HG03457 (cell line): ENCODE data around the gene UBQLN4.
"Not testable (repeated sequence)": the region's sequence is repeated elsewhere in the genome, so short reads cannot be mapped to it uniquely, and the experiment has no call there.

Source experiments
- ATAC-seq: cut with Tn5 transposase; IDR thresholded peaks from one replicate; pipeline ENCODE4 v1.9.1; 2021; ENCODE audit warnings: moderate number of reproducible peaks; ENCODE audit not compliant: unreplicated experiment

UBQLN4 gene

GRCh38 chr1:156062189-156062588 is 8.6 kb upstream of the UBQLN4 start:
- no peak for ATAC-seq

- no peak for ATAC-seq
Measured at GRCh38 chr1:156060937-156061636, 7.5 kb upstream of the UBQLN4 start, which contains the start of gene RAB25. TSS of gene RAB25 (plus strand) at chr1:156061160. CDS start at chr1:156061401, 241 bp downstream.

DNA sequence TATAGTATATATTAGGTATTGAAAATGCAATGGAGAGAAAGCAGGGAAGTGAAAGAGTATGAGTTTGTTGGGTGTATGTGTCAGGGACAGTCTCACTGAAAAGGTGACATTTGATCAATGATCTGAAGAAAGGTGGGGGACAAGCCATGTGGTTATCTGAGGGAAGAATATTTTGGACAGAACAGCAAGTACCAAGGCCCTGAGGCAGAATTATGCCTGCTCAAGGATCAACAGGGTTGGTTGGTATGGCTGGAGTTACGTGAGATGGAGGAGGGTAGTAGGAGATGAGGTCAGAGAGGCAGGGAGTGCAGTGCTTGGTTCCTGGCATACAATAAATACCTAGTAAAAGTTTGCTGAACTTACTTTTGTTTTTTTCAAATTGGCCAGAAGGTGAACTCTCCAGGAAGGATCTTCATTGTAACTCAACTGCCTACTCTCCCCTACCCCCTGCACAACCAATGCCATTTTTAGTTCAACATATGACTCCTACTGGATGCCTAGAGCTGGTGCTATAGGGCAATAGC is 2.8 kb upstream of the UBQLN4 start:
- ATAC-seq: no peak

- ATAC-seq: no peak
Measured at GRCh38 chr1:156055281-156056048, 1.9 kb upstream of the UBQLN4 start.

- peak; percentile 63 for ATAC-seq
Measured at GRCh38 chr1:156054500-156055280, 1.1 kb upstream of the UBQLN4 start, which contains the start of gene LAMTOR2. TSS of gene LAMTOR2 (plus strand) at chr1:156054782. CDS start at chr1:156054890, 108 bp downstream.

DNA sequence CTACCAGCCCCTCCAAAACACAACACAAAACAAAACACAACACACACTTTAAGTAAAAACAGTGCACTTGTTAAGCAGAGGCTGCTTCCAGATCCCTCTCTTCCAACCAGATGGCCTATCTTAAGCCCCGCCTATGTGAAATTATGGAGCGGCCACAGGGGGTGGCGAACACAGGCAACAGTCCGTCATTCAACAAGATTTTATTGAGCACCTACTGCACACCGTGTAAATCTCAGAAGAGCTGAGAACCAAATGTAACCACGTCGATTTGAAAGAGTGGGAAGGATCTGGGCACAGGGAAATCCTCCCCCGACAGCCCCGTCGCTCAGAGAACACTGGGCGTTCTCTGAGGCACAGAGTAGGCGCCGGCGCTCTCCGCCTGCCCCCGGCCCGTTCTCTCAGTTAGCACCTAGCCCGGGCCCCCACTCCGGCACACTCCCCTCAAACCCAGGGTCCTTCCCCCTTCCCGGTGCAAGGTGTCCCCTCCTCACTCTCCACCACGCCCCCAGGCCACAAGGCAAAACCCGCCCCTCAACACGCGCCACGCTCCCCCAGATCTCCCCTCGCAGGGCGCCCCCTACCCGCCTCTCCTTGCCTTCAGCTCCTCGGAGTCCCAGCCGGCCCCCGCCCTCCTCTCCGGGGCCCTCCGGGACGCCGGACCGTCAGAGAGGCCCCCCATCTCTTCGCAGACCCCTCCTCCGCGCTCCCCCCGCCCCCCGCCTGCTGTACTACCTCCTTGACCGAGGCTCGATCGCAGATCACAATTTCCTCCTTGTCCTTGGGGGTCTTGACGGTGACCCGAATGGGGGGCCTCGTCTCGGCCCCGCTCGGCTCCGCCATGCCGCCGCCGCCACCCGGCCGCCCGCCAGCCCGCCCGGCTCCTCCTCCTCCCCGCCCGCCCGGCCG is 483 bp downstream of the UBQLN4 start:
- ATAC-seq: no peak

DNA sequence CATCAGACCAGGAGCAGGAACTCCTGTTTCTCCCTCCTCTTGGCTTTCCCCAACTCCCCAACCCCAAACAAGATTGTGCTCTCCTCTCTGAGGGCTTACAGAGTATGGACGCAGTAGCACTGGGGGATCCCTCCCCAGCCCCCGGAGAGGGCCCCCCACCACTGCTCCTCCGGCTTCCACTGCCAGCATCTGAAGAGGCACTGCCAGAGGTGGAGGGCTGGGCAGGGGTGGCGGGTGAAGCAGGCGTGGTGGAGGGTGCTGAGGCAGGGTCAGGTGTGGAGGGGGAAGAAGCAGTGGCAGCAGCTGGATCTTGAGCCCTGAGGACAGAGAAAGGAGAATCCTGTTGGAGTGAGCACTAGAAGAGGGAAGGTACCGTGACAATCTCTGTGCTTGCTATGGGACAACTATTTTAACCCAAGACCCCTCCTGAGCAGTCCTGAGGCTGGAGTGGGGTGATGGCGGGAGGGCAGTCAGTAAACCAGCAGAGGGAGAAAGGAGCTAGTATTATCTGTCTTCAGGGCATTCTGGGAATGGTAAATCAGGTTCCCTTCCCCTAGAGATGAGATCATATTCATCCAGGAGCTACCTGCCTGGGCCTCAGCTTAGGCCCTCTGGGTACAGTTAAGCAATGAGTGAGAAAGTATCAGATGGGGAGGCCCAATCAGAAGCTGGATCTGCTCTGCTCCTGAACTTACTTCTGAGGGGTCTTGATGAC is 2.4 kb downstream of the UBQLN4 start:
- no peak for ATAC-seq

DNA sequence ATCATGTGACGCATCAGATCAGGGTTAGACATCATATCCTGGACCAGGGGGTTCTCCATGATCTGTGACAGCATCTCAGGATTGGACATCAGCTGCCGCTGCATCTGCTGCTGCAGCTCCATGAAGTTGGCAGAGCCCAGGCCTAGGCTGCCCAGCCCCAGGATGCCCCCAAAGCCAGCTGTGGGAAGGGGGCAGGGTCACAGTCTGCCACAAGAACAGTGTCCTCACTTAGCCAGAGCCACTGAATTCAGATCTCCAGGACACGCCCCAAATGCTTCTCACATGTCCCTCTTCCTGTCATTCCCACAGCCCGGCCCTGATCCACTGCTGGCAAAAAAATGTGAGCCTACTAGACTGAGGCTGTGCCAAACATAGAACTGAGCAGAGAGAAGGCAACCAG is 3.2 kb downstream of the UBQLN4 start:
- ATAC-seq: no peak

- ATAC-seq: no peak
Measured at GRCh38 chr1:156048663-156049258, 4.8 kb downstream of the UBQLN4 start.

DNA sequence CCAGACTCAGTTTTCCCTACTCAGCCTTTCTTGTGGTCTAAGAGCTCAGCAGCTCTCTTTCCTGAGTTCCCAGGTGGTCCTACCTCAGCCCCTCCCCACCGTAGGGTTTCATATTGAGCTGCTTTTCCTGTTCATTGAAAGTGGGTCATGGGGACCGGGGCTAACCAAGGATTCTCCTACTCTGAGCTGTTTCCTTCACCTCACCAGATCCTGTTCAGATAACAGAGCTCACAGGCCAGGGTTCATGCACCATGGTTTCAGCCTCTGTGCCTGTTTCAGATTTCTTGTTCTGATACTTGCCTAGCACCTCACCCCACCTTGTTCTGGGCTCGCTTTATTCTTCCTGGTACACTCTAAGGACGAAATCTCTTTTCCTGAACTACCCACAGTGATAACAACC is 8.5 kb downstream of the UBQLN4 start:
- no peak for ATAC-seq

GRCh38 chr1:156042828-156043227 is 10.8 kb downstream of the UBQLN4 start:
- no peak for ATAC-seq

DNA sequence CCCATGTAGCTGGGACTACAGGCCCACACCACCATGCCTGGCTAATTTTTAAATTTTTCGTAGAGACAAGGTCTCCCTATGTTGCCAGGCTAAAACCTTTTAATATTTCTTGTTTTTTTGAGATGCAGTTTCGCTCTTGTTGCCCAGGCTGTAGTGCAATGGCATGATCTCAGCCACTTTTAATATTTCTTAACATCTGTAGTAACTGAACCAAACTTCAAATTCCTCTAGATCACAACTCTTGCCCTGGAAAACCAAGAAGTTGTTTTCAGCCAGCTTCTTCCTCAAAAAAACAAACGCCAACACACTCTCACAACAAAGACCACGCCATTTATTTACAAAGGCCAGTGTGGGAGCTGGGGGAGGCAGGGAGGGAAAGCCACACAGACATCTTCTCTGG is 18.6 kb downstream of the UBQLN4 start:
- ATAC-seq: not testable (repeated sequence)

GRCh38 chr1:156033011-156033410 is 20.6 kb downstream of the UBQLN4 start:
- ATAC-seq: no peak

- ATAC-seq: no peak
Measured at GRCh38 chr1:156026588-156026987, 27.0 kb downstream of the UBQLN4 start.

DNA sequence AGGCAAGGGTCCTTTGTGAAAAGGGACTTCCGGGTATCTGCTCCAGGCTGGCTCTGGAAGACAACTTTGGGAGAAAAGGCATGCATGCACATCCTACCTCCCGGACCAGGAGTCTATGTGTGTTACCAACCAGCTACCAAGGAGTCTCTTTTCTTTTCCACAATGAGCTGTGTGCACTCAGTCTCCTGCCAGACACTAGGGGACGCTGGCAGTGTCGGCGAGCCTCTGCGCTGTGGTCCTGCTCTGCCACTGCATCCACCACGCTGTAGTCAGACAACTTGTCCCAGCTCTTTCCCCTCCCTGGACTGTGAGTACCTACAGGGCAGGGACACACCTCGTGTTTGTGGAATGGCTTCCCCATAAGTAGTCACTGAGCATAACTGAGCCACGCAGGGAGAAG is 27.7 kb downstream of the UBQLN4 start:
- no peak for ATAC-seq

- no peak for ATAC-seq
Measured at GRCh38 chr1:156024801-156025200, 28.8 kb downstream of the UBQLN4 start.

DNA sequence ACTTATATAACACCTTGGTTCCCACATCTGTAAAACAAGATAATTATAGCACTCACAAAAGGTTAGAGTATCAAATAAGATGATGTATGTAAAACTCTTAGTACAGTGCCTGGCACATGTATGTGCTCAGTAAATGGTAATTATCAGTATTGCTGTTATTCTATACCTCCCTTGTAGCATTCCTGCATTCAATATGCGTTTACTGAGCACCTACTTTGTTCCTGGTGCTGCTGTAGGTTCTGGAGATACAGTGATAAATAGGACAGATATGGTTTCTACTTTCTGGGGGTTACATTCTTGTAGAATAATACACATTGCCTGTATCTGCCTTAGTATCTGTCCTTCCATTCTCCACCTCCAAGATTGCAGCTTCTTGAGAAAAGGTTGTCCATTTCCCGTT is 31.6 kb downstream of the UBQLN4 start:
- ATAC-seq: no peak

DNA sequence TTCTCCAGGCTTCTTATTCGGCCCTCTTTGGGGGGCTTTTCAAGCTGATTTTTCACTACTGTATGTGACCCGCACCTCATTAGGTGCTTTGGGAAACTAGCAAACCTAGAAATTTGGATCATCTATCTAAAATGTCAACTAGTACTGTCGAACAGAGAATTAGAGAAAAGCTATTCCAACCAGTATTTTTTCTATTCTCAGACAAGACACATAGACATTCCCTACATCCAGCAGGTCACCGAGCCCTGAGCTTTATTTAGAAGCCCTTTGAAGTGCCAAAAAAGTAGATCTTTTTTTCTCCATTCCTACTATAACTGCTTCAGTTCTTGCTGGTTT is 32.5 kb downstream of the UBQLN4 start:
- ATAC-seq: no peak
